ENCODE data around the gene DNAI2.
"Not testable (repeated sequence)": the region's sequence is repeated elsewhere in the genome, so short reads cannot be mapped to it uniquely, and the experiment has no call there.

DNA sequence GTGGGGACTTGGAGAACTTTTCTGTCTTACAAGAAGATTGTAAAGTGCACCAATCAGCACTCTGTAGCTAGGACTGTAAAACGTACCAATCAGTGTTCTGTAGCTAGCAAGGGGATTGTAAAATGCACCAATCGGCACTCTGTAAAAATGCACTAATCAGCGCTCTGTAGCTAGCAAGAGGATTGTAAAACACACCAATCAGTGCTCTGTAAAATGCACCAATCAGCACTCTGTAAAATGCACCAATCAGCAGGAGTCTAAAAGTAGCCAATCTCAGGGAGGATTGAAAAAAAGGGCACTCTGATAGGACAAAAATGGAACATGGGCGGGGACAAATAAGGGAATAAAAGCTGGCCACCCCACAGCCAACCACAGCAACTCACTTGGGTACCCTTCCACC is 7.0 kb upstream of the DNAI2 start:
- not testable (repeated sequence) for TF ChIP-seq CTCF, POLR2A (IDR thresholded peaks at IDR 0.05)
